ENCODE results near the gene GPSM1. TPM values are rescaled to one million over a fixed set of nuclear protein-coding genes. Genes with fewer than 3 reads are reported as not detected.

GPSM1 gene
- total and polyA plus RNA-seq, 4 donors, result 0.11 to 2.9 (median 1.6) TPM

DNA sequence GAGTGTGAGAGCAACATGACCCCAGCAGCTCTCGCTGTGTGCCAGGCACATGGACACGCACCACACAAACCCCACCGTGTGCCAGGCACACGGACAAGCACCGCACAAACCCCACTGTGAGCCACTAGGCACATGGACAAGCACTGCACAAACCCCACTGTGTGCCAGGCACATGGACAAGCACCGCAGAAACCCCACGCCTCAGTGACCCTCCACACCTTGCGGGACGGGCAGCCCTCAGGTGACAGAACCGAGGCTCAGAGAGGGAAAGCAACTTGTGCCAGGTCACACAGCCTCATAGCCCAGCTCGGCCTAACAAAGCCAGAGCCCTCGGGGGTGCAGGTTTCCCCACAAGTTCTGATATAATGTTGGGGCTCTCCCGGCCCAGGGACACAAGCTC, 2.0 kb upstream of the GPSM1 start:
- Histone ChIP-seq H3K36me3 (ENCODE audit: control insufficient read depth in 4 of 4, insufficient read depth in 3 of 4, low read depth in 1 of 4, low read length in 3 of 4) (no peaks in the 10 kb centered on the region), H3K9me3 (ENCODE audit: control insufficient read depth in 4 of 4, low read length in 3 of 4) (no peaks in the 10 kb centered on the region), H3K9ac (ENCODE audit: low read depth in 1 of 2, low read length in 2 of 2) (no peak overlapping the region), H3K4me3 (ENCODE audit: low read depth in 1 of 3, low read length in 3 of 3) (no peak overlapping the region), H3K4me1 (ENCODE audit: control insufficient read depth in 4 of 4, insufficient read depth in 4 of 4, low read length in 3 of 4) (peaks cover 0 to 12% (median under 1%) of the 10 kb centered on the region in 4 donors), H3K27me3 (ENCODE audit: control insufficient read depth in 4 of 4, insufficient read depth in 4 of 4, low read length in 3 of 4) (no peaks in the 10 kb centered on the region), H3K27ac (ENCODE audit: low read depth in 1 of 2, low read length in 2 of 2) (no peak overlapping the region)
- DNase-seq (ENCODE audit: low spot score), result no peak
- TF ChIP-seq REST (IDR thresholded peaks at IDR 0.05) (no peak), FOXA2 (IDR thresholded peaks at IDR 0.05) (no peak)
- TF ChIP-seq, protein P1, sequence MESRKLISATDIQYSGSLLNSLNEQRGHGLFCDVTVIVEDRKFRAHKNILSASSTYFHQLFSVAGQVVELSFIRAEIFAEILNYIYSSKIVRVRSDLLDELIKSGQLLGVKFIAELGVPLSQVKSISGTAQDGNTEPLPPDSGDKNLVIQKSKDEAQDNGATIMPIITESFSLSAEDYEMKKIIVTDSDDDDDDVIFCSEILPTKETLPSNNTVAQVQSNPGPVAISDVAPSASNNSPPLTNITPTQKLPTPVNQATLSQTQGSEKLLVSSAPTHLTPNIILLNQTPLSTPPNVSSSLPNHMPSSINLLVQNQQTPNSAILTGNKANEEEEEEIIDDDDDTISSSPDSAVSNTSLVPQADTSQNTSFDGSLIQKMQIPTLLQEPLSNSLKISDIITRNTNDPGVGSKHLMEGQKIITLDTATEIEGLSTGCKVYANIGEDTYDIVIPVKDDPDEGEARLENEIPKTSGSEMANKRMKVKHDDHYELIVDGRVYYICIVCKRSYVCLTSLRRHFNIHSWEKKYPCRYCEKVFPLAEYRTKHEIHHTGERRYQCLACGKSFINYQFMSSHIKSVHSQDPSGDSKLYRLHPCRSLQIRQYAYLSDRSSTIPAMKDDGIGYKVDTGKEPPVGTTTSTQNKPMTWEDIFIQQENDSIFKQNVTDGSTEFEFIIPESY (IDR thresholded peaks at IDR 0.05), result no peak
- 96% methylated on average over 13 of the region's 13 CpGs for WGBS

GRCh38 chr9:136326061-136326760, 1.1 kb upstream of the GPSM1 start:
- 55% methylated on average over 28 of the region's 28 CpGs for WGBS
- TF ChIP-seq REST (IDR thresholded peaks at IDR 0.05) (no peak), NR2F2 (IDR thresholded peaks at IDR 0.05) (peak; percentile 56), RXRA (IDR thresholded peaks at IDR 0.05) (peak in 1 of 2 donors; percentile 9), YY1 (IDR thresholded peaks at IDR 0.05) (no peak)
- peak overlapping the region; percentile 50 to 72 for H3K27ac ChIP-seq (ENCODE audit: low read depth in 1 of 2, low read length in 2 of 2)
- H3K27me3 ChIP-seq (ENCODE audit: control insufficient read depth in 4 of 4, insufficient read depth in 4 of 4, low read length in 3 of 4), result no peaks in the 10 kb centered on the region
- H3K9me3 ChIP-seq (ENCODE audit: control insufficient read depth in 4 of 4, low read length in 3 of 4), result no peaks in the 10 kb centered on the region
- DNase-seq (ENCODE audit: low spot score), result no peak
- H3K9ac ChIP-seq (ENCODE audit: low read depth in 1 of 2, low read length in 2 of 2), result no peak overlapping the region
- H3K4me1 ChIP-seq (ENCODE audit: control insufficient read depth in 4 of 4, insufficient read depth in 4 of 4, low read length in 3 of 4), result peaks cover 0 to 12% (median under 1%) of the 10 kb centered on the region in 4 donors
- H3K4me3 ChIP-seq (ENCODE audit: low read depth in 1 of 3, low read length in 3 of 3), result no peak overlapping the region
- no peaks in the 10 kb centered on the region for H3K36me3 ChIP-seq (ENCODE audit: control insufficient read depth in 4 of 4, insufficient read depth in 3 of 4, low read depth in 1 of 4, low read length in 3 of 4)

Data from liver (tissue), 9 donors.